Vagina (tissue), 2 donors: ENCODE data around the gene ADGRA3.

ENCODE experiments used
- CTCF ChIP-seq, 3 experiments: fragments of 450-650 bp in 2 of 3; fragments of 200-600 bp in 1 of 3; sonication (generic) in 1 of 3; IDR thresholded peaks; one replicate each; pipeline ENCODE4 v1.5.1; 2017 to 2019; ENCODE audit warnings: antibody characterized with exemption in 3 of 3, mild to moderate bottlenecking in 2 of 3, moderate library complexity in 2 of 3
- POLR2A ChIP-seq, 2 donors: fragments of 450-650 bp; IDR thresholded peaks; one replicate each; pipeline ENCODE4 v1.6.1; 2017; ENCODE audit warnings: antibody characterized with exemption in 2 of 2, mild to moderate bottlenecking in 2 of 2, moderate library complexity in 2 of 2
- POLR2AphosphoS5 ChIP-seq, 2 donors: sonication (generic); formaldehyde crosslinking; IDR thresholded peaks; one replicate each; pipeline ENCODE4 v1.9.0; 2017; ENCODE audit warnings: antibody characterized with exemption in 2 of 2, mild to moderate bottlenecking in 2 of 2, low read depth in 1 of 2; ENCODE audit not compliant: insufficient read depth in 1 of 2

DNA sequence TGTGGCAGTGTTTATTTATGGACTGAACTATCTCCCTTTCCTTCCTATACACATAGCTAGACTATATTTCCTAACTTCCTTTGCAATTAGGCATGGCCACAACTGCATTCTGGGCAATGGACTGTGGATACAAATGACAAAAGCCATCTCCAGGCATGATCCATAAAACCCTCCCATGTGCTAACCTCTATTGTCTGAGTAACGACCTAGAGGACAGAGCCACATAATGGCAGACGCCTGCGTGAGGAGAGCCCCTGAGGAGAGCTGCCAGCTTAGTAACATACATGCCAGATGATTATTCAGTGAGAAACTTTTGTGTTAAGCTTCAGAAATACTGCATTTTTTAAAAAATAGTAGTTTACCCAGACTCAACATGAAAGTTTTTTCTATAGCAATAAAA, 142.9 kb downstream of the ADGRA3 start:
- no peak for TF ChIP-seq CTCF (IDR thresholded peaks at IDR 0.05)
- no peak for TF ChIP-seq POLR2AphosphoS5 (IDR thresholded peaks at IDR 0.05; ENCODE audit: insufficient read depth in 1 of 2, low read depth in 1 of 2)
- no peak for TF ChIP-seq POLR2A (IDR thresholded peaks at IDR 0.05)
